ENCODE data around the gene KIF5C. TPM values are rescaled to one million over a fixed set of nuclear protein-coding genes. Genes with fewer than 3 reads are reported as not detected.

KIF5C gene
- total RNA-seq, 1 donor: 0.36 TPM

DNA sequence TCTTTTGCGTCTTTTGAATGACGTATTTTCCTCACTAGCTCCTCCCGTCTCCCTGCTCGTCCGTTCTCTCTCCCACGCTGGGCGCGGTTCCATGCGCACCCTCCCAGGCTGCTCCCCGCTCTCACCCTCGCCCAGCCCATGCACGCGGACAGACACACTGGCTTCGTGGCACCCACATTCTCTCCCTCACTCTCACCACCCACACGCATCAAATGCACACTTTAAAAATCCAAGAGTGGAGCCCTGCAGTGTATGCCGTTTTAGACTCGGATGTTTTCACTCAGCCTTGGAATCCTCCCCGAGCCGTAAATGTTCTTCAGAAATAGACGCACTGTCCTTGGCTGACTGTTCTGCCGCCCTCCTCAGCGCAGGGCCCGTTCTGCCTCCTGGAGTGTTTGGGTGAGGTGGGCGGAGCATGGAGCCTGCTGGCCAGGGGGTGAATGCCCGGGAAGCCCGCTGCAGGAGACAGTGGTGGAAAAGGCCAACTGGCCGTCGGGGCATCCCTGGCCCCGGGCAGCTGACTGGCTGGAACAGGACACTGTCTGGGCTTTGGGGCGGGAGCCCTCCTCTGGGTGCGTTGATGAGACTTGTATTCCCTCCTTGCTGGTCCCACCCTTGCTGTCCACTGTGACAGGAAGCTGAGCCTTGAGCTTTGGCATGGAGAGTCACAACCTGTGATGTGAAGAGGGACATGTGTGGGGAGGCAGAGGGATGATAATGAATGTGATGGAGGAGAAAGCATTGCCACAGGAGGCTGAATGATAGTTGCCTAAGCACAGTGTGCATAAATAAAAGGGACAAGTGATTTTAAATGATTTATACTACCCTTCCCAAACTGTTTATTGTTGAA, 128.1 kb downstream of the KIF5C start:
- H3K27ac ChIP-seq (ENCODE audit: low read depth, low read length): no peak overlapping the region
- TF ChIP-seq, protein P1, sequence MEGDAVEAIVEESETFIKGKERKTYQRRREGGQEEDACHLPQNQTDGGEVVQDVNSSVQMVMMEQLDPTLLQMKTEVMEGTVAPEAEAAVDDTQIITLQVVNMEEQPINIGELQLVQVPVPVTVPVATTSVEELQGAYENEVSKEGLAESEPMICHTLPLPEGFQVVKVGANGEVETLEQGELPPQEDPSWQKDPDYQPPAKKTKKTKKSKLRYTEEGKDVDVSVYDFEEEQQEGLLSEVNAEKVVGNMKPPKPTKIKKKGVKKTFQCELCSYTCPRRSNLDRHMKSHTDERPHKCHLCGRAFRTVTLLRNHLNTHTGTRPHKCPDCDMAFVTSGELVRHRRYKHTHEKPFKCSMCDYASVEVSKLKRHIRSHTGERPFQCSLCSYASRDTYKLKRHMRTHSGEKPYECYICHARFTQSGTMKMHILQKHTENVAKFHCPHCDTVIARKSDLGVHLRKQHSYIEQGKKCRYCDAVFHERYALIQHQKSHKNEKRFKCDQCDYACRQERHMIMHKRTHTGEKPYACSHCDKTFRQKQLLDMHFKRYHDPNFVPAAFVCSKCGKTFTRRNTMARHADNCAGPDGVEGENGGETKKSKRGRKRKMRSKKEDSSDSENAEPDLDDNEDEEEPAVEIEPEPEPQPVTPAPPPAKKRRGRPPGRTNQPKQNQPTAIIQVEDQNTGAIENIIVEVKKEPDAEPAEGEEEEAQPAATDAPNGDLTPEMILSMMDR (IDR thresholded peaks at IDR 0.05; ENCODE audit: extremely low read depth, low read depth, low read length): no peak
- no peaks in the 10 kb centered on the region for H3K9me3 ChIP-seq (ENCODE audit: low read depth, low read length)
- DNase-seq (ENCODE audit: insufficient read length, low spot score, missing footprints): no peak
- H4K20me1 ChIP-seq (ENCODE audit: insufficient read depth, low read length): no peaks in the 10 kb centered on the region
- H3K79me2 ChIP-seq (ENCODE audit: insufficient read depth, low read length): no peaks in the 10 kb centered on the region
- no peak overlapping the region for H2AFZ ChIP-seq (ENCODE audit: low read length)
- H3K4me3 ChIP-seq (ENCODE audit: insufficient read depth, low read length): no peak overlapping the region
- no peaks in the 10 kb centered on the region for H3K4me1 ChIP-seq (ENCODE audit: insufficient read depth, low read length)
- H3K27me3 ChIP-seq (ENCODE audit: insufficient read depth, low read length): peaks cover 7% of the 10 kb centered on the region
- no peaks in the 10 kb centered on the region for H3K36me3 ChIP-seq (ENCODE audit: insufficient read depth, low read length)
- no peak overlapping the region for H3K4me2 ChIP-seq (ENCODE audit: insufficient read depth, low read length)

DNA sequence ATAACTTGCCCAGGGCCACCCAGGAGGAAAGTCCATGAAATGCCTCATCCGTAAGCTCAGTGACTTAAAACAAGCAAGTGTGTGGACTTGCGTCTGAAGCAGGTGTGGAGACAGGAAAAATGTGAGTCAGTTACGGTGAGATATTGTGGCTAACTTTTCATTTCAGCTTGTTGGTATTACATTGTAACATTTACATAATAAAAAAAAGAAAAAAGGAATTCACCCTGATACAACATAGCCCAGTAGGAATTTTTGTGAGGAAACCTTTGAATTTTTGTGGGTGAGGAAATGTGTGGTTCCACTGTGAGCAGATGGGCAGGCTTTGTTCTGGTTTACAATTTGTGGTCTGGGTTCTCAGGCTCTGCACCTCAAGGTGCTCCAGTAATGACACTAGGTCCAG, 129.8 kb downstream of the KIF5C start:
- TF ChIP-seq, protein P1 (IDR thresholded peaks at IDR 0.05; ENCODE audit: extremely low read depth, low read depth, low read length): no peak
- no peak overlapping the region for H3K4me2 ChIP-seq (ENCODE audit: insufficient read depth, low read length)

DNA sequence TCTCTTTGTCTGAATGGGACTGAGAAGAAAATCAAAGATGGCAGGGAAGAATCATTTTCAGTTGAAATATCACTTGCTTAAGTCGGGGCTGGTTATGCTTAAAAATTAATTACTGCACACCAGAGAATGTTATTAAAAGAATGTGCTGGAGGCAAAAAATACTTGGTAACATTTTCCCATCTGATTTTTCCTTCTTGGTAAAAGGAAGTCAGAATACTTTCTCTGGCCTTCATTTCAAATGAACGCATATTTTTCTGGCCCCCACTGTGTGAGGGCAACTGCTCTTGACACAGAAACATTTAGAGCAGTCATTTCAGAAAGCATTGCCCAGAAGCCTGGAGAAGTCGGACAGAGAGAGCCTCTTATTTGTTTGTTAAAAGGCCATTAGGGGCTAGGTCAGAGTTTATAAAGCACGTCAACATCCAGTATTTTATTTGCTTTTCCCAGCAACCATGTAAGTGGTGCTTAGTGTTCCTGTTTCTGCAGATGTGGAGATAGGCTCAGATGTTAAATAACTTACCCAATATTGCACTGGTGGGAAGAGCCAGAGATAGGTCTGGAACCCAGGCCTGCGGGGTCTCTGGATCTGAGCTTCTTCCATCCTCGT, 130.5 kb downstream of the KIF5C start:
- TF ChIP-seq, protein P1 (IDR thresholded peaks at IDR 0.05; ENCODE audit: extremely low read depth, low read depth, low read length): no peak
- no peak for DNase-seq (ENCODE audit: insufficient read length, low spot score, missing footprints)
- Histone ChIP-seq H3K27me3 (ENCODE audit: insufficient read depth, low read length) (peaks cover 7% of the 10 kb centered on the region), H3K27ac (ENCODE audit: low read depth, low read length) (no peak overlapping the region), H3K36me3 (ENCODE audit: insufficient read depth, low read length) (no peaks in the 10 kb centered on the region), H3K4me3 (ENCODE audit: insufficient read depth, low read length) (no peak overlapping the region), H3K79me2 (ENCODE audit: insufficient read depth, low read length) (no peaks in the 10 kb centered on the region), H3K4me1 (ENCODE audit: insufficient read depth, low read length) (no peaks in the 10 kb centered on the region), H3K9me3 (ENCODE audit: low read depth, low read length) (no peaks in the 10 kb centered on the region), H2AFZ (ENCODE audit: low read length) (no peak overlapping the region), H3K4me2 (ENCODE audit: insufficient read depth, low read length) (no peak overlapping the region), H4K20me1 (ENCODE audit: insufficient read depth, low read length) (no peaks in the 10 kb centered on the region)

More for the DNA sequence above, 129.8 kb downstream of the KIF5C start:
- H3K79me2 ChIP-seq (ENCODE audit: insufficient read depth, low read length): no peaks in the 10 kb centered on the region
- H3K36me3 ChIP-seq (ENCODE audit: insufficient read depth, low read length): no peaks in the 10 kb centered on the region
- peaks cover 7% of the 10 kb centered on the region for H3K27me3 ChIP-seq (ENCODE audit: insufficient read depth, low read length)
- no peaks in the 10 kb centered on the region for H3K9me3 ChIP-seq (ENCODE audit: low read depth, low read length)
- no peak overlapping the region for H3K4me3 ChIP-seq (ENCODE audit: insufficient read depth, low read length)
- H3K27ac ChIP-seq (ENCODE audit: low read depth, low read length): no peak overlapping the region
- no peak overlapping the region for H2AFZ ChIP-seq (ENCODE audit: low read length)
- DNase-seq (ENCODE audit: insufficient read length, low spot score, missing footprints): no peak
- no peaks in the 10 kb centered on the region for H4K20me1 ChIP-seq (ENCODE audit: insufficient read depth, low read length)
- H3K4me1 ChIP-seq (ENCODE audit: insufficient read depth, low read length): no peaks in the 10 kb centered on the region

DNA sequence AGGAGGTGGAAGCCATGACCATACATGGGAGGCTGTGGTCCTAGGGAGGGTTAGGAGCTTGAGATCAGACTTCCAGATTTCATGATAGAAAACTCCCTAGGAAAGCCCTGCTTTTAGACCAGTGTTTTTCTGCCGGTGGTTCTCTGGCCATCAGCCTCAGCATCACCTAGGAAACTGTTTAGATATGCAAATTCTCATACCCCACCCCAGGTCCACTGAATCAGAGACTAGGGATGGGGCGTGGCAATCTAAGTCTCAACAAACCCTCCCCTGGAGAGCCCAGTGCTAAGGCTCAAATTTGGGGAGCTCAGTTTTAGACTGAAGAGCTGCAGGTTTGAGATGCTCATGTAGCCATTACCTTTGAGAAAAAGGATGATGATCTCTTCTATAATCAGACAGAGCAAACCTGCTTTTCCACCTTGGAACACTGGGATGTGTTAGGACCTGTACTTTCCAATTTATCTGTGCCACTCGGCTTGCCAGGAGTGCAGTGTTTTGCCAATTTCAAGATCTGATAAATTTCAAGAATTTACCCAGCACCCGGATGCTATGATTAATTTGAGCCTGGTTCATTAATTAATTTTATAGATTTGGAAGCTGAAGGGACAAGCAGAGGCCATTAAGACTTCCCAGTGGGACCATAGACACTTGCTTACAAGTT, 132.0 kb downstream of the KIF5C start:
- Histone ChIP-seq H3K4me3 (ENCODE audit: insufficient read depth, low read length) (no peak overlapping the region), H3K36me3 (ENCODE audit: insufficient read depth, low read length) (no peaks in the 10 kb centered on the region), H3K27ac (ENCODE audit: low read depth, low read length) (no peak overlapping the region), H3K27me3 (ENCODE audit: insufficient read depth, low read length) (peaks cover 7% of the 10 kb centered on the region), H2AFZ (ENCODE audit: low read length) (no peak overlapping the region), H3K9me3 (ENCODE audit: low read depth, low read length) (no peaks in the 10 kb centered on the region), H3K4me1 (ENCODE audit: insufficient read depth, low read length) (no peaks in the 10 kb centered on the region), H3K79me2 (ENCODE audit: insufficient read depth, low read length) (no peaks in the 10 kb centered on the region), H4K20me1 (ENCODE audit: insufficient read depth, low read length) (no peaks in the 10 kb centered on the region), H3K4me2 (ENCODE audit: insufficient read depth, low read length) (no peak overlapping the region)
- no peak for DNase-seq (ENCODE audit: insufficient read length, low spot score, missing footprints)
- TF ChIP-seq, protein P1 (IDR thresholded peaks at IDR 0.05; ENCODE audit: extremely low read depth, low read depth, low read length): no peak
